G401.6 (cell line): ENCODE data around the gene RCOR3.
"Not testable (repeated sequence)": the region's sequence is repeated elsewhere in the genome, so short reads cannot be mapped to it uniquely, and the experiment has no call there.

ENCODE experiments used
- FAIRE-seq: peaks from 2 replicates; lab custom pipeline; 2012; peaks lifted over from hg19 to GRCh38; lab: Jason Lieb, UNC

RCOR3 gene

DNA sequence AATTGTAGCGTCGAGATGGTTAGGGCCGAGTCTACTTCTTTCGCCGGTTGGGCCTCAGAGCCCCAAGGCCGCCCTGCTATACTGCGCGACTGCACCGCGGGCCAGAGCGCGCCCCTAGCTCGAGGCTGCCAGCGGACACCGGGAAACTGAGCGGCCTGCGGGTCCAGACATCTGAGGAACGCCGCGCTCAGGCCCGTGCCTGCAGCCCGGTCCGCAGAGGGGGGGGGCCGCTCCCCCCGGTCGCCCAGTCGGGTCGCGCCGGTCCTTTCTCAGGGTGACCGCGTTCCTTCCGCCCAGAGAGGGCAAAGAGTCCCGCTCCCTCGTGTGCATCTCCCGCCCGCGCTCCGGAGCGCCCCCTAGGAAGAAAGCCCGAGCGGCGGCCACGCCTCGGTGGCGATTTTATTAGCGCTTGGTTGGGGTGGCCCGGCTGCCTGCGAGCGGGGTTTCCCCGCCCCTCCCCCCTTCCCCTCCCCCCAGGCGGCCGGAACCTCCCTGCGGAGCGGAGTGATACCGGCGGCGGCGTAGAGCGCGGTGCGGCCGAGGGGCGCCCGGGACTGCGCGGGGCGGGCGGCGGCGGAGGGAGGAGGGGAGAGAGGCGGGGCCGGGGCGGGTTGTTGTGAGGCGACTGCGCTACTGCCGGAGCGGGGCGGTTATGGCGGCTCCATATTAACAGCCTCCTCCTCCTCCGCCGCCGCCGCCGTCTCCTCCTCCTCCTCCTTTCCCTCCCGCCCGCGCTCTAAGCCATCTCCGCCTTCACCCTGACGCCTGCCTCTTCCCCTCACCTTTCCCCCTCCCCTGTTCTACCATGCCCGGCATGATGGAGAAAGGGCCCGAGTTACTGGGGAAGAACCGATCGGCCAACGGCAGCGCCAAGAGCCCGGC lies at the start of gene RCOR3:
TSS of gene RCOR3 (plus strand) at position 611 of the 882 bp plus-strand sequence. CDS start at position 806, 195 bp downstream.
- no peak for FAIRE-seq

DNA sequence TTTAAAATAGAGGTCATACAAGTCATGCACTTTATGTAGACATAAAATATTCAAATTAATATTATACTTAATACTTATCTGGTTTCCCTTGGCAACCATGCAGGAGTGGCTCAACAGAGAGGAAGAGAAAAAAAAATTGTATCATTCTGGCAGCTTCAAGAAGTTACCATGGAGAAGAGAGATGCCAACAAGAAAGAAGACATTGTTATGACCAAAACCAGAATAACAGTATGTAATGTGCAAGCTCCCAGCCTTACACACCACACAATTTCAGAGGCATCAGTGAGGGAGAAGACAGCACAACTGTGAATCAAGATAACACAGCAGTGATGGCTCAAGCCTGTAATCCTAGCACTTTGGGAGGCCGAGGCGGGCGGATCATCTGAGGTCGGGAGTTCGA lies 49.1 kb upstream of the RCOR3 start:
- FAIRE-seq, result no peak

DNA sequence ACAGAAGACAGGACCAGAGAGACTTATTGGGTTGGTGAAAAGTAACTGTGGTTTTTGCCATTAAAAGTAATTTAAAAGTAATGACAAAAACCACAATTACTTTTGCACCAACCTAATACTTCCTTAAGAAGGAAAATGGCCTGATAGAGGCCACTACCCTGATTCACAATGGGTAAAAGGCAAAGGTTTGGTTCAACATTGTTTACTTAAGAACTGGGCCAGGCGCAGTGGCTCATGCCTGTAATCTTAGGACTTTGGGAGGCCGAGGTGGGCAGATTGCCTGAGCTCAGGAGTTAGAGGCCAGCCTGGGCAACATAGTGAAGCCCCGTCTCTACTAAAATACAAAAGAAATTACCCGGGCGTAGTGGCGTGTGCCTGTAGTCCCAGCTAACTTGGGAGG lies 48.2 kb upstream of the RCOR3 start:
- no peak for FAIRE-seq

DNA sequence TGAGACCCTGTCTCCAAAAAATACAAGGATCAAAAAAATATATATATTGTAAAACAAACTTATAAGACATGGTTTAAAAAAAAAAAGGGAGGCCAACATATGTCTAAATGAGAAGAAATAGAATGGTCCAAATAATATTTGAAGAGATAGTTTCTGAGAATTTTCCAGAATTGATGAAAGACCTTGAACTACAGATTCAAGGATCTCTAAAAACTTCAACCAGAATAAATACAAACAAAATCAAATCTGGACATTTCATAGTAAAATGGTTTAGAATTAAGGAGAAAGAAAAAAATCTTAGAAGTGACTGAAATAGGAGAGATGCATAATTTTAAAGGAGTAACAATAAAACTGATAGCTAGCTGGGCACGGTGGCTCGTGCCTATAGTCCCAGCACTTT lies 45.5 kb upstream of the RCOR3 start:
- no peak for FAIRE-seq

DNA sequence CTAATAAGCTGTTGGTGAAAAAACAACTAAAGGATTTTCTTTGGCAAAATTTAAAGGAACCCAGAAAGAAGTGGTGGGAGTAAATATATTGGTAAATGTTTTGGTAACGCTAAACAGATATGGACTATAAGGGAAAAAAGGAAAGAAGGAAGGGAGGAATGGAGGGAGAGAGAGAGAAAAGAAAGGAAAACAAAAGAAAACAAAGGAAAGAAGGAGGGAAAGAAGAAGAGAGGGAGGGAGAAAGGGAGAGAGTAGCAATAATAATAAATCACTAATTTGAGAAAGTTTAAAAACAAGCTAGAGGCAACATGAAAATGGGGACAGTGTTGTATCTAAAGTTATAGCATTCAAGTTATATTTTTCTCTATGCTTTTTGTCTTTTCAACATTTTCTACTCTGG lies 43.6 kb upstream of the RCOR3 start:
- FAIRE-seq, result no peak

DNA sequence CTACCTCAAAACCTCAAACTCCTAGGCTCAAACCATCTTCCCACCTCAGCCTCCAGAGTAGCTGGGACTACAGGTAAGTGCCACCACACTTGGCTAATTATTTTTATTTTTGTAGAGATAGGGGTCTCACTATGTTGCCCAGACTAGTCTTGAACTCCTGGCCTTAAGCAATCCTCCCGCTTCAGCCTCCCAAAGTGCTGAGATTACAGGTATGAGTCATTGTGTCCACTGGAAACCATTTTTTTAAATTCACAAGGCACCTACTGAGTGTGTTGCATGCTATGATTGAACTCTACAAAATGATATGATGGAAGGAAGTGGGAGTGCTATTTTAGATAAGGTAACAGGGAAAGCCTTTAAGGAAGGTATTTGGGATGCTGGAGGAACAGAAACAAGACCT lies 41.8 kb upstream of the RCOR3 start:
- FAIRE-seq, result no peak

DNA sequence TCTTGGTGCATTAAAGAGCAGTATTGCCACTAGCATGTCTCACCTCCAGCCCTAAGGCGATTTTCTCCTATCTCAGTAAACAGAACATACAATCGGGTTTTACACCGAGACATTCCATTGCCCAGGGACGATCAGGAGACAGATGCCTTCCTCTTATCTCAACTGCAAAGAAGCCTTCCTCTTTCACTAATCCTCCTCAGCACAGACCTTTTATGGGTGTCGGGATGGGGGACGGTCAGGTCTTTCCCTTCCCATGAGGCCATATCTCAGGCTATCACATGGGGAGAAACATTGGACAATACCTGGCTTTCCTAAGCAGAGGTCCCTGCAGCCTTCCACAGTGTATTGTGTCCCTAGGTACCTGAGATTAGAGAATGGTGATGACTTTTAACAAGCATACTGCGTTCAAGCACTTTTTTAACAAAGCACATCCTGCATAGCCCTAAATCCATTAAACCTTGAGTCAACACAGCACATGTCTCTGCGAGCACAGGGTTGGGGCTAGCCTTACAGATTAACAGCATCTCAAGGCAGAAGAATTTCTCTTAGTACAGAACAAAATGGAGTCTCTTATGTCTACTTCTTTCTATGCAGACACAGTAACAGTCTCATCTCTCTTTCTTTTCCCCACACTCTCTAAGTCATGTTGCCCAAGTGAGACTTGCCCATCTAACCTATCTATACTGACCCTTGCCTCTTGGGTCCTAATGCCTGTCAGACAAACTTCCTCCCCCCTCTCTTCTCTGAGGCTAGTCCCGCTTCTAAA lies 36.5 kb upstream of the RCOR3 start:
- FAIRE-seq, result not testable (repeated sequence)

DNA sequence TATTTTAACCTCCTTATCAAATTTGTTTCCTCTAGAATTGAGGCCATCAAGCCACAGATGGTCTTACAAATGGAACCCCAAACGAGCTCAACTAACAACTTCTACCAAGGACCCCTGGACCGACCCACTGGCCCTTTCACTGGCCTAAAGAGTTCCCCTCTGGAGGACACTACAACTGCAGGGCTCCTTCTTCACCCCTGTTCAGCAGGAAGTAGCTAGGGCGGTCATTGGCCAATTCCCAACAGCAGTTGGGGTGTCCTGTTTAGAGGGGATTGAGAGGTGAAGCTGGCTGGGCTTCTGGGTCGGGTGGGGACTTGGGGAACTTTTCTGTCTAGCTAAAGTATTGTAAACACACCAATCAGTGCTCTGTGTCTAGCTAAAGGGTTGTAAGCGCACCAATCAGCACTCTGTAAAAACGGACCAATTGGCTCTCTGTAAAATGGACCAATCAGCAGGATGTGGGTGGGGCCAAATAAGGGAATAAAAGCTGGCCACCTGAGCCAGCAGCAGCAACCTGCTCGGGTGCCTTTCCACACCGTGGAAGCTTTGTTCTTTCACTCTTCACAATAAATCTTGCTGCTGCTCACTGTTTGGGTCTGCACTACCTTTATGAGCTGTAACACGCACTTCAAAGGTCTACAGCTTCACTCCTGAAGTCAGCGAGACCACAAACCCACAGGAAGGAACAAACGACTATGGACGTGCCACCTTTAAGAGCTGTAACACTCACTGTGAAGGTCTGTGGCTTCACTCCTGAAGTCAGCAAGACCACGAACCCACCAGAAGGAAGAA lies 30.4 kb upstream of the RCOR3 start:
- FAIRE-seq, result not testable (repeated sequence)

DNA sequence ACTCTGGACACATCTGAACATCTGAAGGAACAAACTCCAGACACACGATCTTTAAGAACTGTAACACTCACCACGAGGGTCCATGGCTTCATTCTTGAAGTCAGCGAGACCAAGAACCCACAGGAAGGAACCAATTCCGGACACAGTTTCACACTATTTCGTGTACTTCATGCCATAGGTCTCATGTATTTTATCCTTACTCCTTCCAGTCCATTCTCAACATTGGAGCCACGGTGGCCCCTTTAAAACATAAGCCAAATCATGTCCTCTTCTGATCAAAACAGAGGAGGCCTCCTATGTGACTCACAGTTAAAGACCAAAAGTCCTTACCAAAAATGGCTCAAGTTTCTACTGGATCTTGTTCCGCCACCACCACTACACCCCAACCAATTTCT lies 29.8 kb upstream of the RCOR3 start:
- no peak for FAIRE-seq

DNA sequence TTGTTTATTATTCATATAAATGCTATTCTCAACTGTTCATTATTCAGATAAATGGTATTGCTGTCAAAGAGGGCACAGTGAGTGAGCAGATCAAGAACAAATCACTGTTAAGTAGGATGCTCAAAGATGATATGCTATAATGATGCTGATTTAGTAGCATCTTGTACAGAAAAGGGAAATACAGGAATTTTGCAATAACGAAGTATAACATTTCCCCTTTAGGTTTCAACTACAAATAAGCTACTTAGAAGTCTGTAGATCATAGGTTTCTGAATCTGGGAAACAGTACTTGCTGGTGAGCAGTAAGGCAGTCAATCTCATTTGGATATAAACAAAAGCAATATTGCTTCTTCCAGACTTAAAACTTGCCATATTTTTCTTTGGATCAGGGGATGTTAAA lies 27.3 kb upstream of the RCOR3 start:
- FAIRE-seq, result no peak

DNA sequence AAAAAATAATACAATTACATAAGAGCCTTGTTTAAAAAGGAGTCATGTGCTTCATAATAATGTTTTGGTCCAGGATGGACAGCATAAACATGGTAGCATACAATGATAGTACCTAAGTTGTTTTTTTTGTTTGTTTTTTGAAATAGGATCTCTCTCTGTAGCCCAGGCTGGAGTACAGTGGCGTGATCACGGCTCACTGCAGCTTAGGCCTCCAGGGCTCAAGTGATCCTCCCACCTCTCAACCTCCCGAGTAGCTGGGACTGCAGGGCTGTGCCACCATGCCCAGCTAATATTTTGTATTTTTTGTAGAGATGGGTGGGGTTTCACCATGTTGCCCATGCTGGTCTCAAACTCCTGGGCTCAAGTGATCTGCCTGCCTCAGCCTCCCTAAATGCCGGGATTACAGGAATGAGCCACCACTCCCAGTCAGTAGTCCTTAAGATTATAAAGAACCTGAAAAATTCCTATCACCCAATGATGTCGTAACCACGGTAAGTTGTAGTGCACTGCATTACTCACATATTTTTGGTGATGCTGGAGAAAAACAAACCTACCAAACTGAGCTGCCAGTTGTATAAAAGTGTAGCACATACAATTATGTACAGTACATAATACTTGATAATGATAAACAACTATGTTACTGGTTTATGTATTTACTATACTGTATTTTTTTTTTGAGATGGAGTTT lies 22.4 kb upstream of the RCOR3 start:
- FAIRE-seq, result no peak

DNA sequence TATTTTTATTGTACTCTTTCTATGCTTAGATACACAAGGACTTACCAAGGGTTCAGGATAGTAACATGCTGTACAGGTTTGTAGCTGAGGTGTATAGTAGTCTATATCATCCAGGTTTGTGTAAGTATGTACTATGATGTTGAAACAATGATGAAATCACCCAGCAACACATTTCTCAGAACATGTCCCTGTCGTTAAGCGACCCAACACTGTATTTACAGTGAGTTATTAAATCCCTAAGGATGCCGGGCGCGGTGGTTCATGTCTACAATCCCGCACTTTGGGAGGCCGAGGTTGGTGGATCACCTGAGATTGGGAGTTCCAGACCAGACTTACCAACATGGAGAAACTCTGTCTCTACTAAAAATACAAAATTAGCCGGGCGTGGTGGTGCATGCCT lies 21.6 kb upstream of the RCOR3 start:
- no peak for FAIRE-seq

DNA sequence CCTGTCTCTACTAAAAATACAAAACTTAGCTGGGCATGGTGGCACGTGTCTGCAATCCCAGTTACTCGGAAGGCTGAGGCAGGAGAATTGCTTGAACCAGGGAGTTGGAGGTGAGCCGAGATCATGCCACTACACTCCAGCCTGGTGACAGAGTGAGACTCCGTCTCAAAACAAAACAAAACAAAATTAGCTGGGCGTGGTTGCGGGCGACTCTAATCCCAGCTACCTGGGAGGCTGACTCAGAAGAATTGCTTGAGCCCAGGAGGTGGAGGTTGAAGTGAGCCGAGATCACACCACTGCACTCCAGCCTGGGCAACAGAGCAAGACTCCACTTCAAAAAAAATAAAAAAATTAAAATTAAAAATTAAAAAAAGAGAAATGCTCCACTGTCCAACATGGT lies 18.6 kb upstream of the RCOR3 start:
- not testable (repeated sequence) for FAIRE-seq

DNA sequence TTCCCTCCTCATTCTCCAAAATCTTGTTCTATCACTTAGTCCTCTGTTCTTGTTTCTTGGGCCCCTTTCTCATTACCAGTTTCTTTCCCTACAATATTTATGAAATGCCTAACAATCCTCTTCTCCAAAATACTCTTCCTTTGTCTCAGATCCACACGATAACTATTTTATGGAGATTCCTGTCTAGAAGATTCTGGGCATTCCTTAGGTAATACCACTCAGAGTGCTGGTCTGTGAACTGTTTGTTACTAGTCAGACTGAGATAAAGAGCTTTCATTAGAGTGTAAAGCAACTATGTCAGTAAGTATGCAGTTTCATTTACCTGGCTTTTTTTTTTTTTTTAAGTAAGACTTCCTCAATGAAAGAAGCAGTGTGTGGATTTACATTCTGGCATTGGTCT lies 18.1 kb upstream of the RCOR3 start:
- no peak for FAIRE-seq

DNA sequence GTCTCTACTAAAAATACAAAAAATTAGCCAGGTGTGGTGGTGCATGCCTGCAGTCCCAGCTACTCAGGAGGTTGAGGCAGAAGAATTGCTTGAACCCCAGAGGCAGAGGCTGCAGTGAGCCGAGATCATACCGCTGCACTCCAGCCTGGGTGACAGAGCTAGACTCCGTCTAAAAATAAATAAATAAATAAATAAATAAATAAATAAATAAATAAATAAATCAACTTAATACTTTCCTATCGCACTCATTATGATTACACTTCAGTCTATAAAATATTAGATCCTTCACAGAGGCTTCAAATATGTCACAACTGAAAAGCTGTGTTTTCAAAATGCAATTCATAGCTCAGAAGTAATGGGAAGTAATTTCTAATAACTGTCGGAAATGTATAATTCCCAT lies 15.5 kb upstream of the RCOR3 start:
- not testable (repeated sequence) for FAIRE-seq

DNA sequence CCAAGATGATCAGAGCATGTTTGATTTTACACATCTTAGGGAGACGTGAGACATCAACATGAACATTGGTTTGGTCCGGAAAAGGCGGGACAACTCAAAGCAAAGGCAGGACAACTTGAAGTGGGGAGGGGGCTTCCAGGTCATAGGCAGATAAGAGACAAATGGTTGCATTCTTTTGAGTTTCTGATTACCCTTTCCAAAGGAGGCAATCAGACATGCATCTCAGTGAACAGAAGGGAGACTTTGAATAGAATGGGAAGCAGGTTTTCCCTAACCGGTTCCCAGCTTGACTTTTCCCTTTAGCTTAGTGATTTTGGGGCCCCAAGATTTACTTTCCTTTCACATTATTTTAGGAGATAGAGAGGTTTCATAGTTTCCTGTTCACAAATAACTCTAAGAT lies 12.6 kb upstream of the RCOR3 start:
- not testable (repeated sequence) for FAIRE-seq

DNA sequence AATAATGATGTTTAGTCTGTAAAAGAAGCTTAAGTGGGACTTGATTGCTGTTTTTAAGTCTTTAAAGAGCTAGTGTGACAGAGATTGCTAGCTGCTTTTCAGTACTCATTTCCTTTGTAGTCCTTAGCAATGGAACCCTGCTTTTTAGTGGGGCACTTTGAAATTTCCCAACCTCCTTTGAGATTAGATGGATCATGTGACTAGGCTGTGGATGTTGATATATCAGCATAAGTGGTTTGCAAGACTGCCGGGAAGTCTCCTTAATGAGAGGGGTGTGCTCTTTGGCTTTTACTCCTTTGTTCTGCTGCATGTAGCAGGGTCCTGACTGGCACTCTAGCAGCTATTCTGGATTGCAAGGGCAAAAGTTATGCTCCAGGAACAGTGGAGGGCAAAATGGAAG lies 11.2 kb upstream of the RCOR3 start:
- no peak for FAIRE-seq

DNA sequence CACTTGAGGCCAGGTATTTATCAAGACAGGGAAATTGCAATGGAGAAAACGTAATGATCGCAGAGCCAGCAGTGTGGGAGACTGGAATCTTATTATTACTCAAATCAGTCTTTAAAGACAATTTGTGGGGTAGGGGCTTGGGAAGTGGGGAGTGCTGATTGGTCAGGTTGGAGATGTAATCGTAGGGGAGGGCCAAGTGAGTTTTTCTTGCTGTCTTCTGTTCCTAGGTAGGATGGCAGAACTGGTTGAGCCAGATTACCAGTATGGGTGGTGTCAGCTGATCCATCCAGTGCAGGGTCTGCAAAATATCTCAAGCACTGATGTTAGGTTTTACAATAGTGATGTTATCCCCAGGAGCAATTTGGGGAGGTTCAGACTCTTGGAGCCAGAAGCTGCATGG lies 9.6 kb upstream of the RCOR3 start:
- not testable (repeated sequence) for FAIRE-seq

DNA sequence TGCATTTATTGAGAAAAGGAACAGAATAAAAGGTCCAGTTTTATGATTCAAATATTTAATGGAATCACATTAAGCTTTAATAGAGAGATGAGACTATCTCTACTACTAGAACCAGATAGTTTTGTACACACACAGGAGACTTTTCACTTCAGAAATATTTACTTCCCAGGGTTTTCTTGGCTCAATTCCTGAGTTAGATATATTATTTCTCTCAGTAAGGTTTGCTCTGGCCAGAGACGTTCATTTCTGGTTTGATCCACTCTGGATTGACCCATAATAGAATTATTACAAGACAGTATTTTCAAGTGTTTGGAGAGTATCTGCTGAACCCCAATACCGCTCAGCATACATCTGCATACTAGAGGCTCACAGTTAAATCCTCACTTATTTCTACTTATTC lies 1.3 kb upstream of the RCOR3 start:
- no peak for FAIRE-seq

DNA sequence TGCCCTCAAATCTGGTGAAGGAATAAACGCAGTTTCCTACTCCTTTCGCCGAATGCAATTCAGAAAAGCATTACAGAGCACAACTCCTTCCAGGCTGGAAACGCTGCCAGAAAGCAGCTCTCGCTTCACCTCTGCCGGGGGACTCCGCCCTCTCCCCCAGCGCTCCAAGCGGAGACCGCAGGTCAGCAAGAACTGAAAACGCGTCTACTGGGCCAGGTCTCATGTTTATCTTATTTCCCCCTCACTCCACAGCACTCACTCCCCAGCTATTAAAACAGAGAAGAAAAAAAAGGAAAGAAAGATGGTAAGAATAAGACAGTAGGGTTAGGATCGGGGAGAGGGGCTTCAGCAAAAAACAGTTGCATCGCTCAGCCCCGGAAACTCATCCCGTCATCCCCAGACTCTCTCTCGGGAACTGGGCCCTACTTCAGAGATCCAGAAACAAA lies 833 bp upstream of the RCOR3 start:
- FAIRE-seq, result no peak

DNA sequence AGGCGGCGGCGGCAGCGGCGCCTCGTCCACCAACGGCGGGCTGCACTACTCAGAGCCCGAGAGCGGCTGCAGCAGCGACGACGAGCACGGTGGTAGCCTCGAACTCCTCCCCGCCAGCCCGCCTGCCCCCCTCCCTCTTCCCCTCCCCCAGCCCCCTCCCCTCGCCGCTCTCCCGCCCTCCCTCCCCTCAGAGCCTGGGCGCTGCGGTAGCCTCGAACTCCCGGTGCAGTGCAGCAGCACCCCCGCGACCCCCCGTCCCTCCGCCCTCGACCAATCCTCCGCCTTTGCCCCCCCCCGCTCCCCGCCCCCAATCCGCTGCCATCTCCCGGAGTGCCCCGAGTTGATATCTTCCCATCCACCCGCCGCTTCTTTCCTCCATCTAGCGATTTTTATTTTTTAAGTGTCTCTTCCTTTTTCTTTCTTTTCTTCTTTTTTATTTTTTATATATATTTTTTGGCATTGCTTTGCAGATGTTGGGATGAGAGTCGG lies 516 bp downstream of the RCOR3 start:
- no peak for FAIRE-seq
